OCI-LY3 (cell line): ENCODE data around the gene CACNA2D2.

Experiments
- CTCF ChIP-seq: fragments of 200-600, 300-600 bp; sonication (generic); IDR thresholded peaks from 2 replicates; pipeline ENCODE4 v1.5.1; 2014; ENCODE audit warnings: antibody characterized with exemption, low read length, low read depth
- EZH2phosphoT487 ChIP-seq: fragments of 200-600 bp; shearing (Covaris generic); IDR thresholded peaks from 2 replicates; pipeline ENCODE4 v1.6.1; 2018; ENCODE audit warnings: antibody characterized with exemption, mixed run types, low read depth

GRCh38 chr3:50502584-50503423 is 630 bp downstream of the CACNA2D2 start:
- TF ChIP-seq CTCF (no peak), EZH2phosphoT487 (no peak)
